ENCODE results near the gene TRAK2.
"Not testable (repeated sequence)": the region's sequence is repeated elsewhere in the genome, so short reads cannot be mapped to it uniquely, and the experiment has no call there.

The TRAK2 gene, protein sequence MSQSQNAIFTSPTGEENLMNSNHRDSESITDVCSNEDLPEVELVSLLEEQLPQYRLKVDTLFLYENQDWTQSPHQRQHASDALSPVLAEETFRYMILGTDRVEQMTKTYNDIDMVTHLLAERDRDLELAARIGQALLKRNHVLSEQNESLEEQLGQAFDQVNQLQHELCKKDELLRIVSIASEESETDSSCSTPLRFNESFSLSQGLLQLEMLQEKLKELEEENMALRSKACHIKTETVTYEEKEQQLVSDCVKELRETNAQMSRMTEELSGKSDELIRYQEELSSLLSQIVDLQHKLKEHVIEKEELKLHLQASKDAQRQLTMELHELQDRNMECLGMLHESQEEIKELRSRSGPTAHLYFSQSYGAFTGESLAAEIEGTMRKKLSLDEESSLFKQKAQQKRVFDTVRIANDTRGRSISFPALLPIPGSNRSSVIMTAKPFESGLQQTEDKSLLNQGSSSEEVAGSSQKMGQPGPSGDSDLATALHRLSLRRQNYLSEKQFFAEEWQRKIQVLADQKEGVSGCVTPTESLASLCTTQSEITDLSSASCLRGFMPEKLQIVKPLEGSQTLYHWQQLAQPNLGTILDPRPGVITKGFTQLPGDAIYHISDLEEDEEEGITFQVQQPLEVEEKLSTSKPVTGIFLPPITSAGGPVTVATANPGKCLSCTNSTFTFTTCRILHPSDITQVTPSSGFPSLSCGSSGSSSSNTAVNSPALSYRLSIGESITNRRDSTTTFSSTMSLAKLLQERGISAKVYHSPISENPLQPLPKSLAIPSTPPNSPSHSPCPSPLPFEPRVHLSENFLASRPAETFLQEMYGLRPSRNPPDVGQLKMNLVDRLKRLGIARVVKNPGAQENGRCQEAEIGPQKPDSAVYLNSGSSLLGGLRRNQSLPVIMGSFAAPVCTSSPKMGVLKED

DNA sequence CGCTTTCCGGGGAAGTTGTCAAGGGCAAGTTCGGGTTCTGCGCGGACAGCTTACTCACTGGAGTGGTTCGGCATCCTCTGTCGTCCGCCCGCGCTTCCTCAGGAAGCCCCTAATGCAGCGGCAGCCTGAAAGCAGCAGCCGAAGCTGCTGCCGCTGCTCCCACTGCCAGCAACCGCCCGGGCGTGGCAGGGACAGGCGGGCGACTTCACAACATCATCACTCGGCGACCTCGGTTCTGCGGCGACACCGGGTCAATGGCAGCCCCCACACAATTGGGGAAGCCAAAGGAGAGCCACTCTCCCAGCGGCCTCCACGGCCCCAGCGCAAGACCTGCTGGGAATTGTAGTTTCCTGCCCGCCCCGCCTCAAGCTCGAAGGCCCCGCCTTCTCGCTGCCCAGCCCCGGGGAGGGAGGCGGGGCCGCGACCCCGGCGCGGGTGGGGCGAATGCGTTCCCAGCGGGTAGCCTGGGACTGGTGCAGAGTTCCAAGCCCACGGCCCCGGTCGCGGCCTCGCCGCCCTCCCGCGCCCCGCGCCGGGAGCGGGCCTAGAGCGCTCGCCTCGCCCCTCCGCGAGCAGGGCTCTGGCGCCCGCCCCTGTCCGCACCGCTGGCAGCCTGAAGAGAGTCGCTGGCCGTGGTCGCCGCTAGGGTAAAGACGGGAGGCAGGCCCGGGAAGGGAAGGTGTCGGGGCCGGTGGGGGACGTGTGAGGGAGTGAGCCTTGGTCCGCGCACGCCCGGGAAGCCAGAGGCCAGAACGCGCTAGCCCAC lies at the start of gene TRAK2, which contains the start of gene STRADB:
Gene TRAK2 (minus strand): TSS at position 167 of the 766 bp plus-strand sequence. CDS start 30,951 bp downstream, outside the sequence.
Gene STRADB (plus strand): TSS at position 449 of the 766 bp plus-strand sequence. CDS start 3,101 bp downstream, outside the sequence.
- peak; percentile 92 for DNase-seq (ENCODE audit: low read depth, low spot score)

DNA sequence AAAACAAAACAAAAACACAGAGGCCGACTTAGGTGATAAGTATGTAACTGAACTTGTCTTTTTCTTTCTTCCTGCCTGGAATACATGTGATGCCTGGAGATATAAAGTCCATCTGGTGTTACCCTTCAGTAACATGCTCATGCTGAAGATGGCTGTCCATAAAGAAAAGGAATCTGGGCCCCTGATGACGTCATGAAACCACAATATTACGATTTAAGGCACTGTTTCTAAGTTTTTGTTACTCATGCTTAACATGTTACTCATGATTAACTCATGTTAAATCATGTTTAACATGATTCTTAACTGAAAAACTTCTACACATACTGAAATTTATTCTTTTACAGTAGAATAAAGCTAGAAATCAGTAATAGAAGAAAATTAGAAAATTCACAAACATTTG lies 49.3 kb upstream of the TRAK2 start:
- no peak for DNase-seq (ENCODE audit: low read depth, low spot score)

DNA sequence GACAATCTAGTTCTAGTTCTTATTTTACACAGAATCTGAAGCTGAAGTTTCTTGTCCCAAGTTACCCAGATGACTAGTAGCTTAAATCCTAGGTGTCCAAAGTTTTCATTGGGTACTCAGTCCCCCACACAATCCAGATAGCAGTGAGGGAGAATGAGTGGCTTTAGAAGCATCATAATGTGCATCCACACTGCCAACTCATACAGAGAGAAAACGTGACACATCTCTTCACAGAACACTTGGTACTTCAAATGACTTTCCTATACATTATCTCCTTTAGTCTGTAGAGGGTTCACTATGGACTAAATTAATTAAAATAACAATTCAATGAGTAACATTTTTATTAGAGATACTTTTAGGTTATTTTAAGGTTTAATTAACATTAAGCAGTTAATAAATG lies 45.5 kb upstream of the TRAK2 start:
- no peak for DNase-seq (ENCODE audit: low read depth, low spot score)

DNA sequence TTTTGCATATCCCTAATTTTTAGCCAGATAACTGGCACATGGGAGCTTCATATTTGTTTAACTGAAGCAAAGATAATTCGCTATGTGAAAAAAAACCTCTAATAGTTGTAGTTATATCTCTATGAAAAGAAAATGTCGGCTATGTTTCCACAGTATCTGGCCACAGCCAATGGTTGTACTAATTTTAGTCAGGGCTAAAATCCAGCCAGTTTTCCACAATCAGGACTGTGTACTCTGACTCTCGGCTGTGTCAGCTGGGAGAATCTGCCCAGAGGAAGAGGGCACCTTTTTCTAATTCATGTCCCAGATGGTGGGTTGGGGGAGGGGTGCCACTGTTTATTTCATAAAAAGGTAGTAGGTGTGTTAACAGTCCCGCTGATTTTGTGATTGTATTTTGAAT lies 39.0 kb upstream of the TRAK2 start:
- no peak for DNase-seq (ENCODE audit: low read depth, low spot score)

DNA sequence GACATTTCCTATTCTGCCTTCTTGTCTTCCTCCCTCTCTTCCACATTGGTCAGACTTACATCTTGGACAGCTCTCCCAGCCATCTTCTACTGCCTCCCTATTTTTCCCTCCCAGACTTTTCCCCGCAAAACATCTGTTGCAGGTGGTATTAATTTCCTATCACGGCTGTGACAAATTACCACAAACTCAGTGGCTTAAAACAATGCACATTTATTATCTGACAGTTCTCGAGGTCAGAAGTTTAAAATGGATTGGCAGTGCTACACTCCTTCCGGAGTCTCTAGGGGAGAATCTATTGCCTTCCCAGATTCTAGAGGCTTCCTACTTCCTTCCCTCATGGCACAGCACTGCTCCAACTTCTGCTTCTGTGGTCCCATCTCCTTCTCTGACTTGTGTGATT lies 33.5 kb upstream of the TRAK2 start:
- no peak for DNase-seq (ENCODE audit: low read depth, low spot score)

DNA sequence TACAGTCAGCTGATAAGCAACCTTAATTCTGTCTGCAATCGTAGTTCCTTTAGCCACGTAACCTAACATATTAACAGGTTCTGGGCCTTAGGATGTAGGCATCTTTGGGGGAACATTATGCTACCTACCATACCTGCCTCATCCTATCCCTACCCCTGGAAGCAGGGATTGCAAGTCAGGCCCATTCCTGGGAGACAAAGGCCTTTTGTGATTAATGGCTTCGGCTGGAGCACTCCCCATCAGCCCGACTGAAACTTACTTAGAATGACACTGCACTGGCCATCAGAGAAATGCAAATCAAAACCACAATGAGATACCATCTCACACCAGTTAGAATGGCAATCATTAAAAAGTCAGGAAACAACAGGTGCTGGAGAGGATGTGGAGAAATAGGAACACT lies 32.5 kb upstream of the TRAK2 start:
- not testable (repeated sequence) for DNase-seq (ENCODE audit: low read depth, low spot score)

DNA sequence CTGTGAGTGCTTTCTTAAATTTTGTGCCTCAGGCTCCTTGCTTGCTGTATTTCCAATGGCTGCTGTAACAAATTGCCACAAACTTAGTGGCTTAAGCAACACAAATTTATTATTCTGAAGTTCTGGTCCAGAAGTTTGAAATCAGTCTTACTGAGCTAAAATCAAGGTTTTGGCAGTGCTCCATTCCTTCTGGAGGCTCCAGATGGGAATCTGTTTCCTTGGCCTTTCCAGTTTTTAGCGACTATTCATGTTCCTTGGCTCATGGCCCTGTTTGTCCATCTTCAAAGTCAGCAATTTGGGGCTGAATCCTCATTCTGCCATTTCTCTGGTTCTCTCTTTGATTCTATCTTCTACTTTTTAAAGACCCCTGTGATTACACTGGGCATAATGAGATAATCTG lies 32.1 kb upstream of the TRAK2 start:
- DNase-seq (ENCODE audit: low read depth, low spot score) = no peak

DNA sequence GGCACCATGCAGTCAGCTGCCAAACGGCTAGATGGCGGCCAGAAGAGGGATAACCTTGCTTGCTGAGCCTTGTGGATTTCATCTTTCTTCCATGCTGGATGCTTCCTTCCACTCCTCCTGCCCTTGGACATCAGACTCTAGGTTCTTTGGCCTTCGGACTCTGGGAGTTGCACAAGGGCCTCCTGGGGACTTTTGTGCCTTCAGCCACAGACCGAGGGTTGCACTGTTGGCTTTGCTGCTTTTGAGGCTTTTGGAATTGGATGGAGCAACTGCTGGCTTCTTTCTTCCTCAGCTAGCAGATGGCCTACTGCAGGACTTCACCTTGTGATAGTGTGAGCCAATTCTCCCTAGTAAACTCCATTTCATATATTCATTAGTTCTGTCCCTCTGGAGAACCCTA lies 31.3 kb upstream of the TRAK2 start:
- no peak for DNase-seq (ENCODE audit: low read depth, low spot score)

DNA sequence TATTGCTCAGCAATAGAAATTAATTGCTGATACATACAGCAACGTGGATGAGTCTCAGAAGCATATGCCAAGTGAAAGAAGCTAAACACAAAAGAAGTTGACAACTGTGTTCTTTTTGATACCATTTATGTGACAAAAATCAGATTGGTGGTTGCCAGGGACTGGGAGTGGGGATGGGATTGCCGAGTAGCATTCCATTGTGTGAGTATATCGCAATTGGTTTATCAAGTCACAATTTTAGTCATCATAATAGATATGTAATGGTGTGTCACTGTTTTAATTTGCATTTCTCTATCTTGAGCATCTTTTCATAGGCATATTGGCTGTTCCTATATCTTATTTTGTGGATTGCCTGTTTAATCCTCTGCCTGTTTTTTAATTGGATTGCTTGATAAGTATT lies 21.2 kb upstream of the TRAK2 start:
- no peak for DNase-seq (ENCODE audit: low read depth, low spot score)

DNA sequence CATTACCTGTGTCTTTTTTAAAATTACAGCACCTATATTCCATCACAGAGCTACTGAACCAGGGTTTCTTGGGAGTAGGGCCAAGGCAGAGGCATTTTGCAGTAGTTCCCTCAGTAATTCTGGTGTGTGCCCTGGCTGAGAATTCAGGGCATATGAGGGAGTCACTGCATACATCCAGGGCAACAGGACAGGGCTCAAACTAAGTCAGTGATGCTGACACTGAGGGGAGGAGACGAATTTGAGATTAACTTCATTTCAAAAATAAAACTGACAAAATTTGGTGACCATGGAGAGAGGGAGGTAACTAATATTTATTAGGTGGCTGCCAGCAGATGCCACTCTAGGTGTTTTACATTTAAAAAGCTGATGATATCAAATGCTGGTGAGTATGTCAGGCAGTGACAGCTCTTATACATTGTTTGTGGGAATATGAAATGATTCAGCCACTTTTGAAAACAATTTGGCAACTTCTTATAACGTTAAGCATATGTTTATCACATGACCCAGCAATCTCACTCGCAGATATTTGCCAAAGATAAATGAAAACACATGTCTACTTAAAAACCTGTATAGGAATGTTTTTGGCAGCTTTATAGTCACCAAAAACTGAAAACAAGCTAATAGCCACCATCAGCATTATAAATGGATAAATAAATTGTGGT lies 20.6 kb upstream of the TRAK2 start:
- no peak for DNase-seq (ENCODE audit: low read depth, low spot score)

DNA sequence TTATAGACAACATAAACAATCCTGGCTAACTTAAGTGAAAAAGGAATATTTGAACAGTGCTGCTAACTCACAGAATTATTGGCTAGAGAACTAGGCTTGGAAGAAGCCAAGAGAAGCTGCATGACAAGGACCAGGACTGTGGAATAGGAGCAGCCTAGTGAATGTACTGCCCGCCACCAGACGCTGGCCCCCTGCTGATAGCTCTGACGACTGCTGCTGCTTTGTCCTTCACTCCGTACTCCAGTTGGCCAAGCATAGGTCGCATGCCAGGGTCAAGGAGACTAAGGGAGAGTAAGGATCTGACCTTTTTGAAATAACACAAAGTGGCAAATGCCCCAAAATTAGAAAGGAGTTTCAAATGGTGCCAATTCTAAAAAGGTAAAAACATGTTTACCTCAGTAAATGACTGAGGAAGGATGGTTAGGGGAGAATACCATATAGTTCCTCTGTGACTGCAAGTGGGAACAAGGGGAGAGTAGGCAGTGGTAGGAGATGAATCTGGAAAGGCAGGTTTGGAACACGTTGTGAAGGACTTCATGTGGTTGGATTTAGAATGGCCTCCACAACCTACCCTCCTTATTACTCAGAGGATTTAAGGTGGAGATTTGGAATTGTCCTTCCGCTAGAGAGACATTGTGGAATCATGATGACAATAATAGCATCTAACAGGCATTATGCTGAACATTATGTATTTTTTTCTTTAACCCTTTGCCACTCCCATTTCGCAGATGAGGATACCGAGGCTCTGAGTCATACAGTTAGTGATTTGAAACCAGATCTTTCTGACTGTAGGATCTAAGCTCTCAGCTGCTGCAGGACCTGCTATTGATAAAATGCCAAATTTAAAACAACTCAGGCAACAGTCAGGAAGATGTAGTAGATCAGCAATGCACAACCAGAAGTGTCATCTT lies 19.8 kb upstream of the TRAK2 start:
- no peak for DNase-seq (ENCODE audit: low read depth, low spot score)

DNA sequence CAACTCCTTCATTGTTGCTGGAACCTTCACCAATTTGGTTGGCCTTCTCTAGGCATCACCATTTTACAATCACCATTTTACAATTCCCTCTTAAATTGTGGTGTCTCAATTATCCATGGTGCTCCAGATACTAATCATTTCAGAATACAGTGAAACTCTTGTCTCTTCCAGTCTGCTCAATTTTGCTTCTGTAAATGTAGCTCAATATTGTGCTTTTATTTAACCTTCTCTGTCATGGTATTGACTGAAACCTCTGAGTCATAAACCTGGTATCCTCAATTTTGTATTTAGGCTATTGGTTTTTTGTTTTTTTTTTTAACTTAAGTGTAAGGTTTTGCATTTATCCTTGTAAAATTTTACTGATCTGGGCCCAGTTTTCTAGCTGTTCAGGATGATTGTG lies 16.4 kb upstream of the TRAK2 start:
- no peak for DNase-seq (ENCODE audit: low read depth, low spot score)

DNA sequence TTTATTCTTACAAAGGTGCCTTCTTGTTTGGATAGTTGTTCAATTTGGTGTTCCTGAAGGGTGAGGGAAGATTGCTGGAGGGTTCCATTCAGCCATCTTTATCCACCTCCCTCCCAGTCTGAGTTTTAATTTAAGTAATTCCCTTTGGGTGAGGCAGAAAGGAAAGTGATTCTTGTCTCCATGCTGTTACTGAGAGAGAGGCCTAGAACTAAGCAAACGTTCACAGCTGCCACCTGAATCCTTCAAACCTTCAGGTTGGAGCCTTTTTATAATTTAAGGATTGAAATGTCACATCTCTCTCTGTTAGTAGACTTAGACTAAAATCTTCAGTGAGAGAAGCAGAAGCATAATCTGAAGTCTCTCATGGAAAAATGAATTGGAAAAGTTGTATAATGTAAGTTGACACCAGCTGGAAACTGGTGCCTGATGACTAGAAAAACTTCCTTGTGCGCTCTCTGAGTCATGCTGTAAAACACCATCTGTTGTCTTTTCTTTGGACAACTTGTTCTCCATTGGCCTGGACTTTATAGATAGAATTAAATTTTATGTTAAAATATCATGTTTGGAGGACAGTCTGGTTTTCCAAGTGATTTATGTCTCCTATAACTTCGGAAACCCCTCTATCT lies 14.9 kb upstream of the TRAK2 start:
- DNase-seq (ENCODE audit: low read depth, low spot score) = no peak

DNA sequence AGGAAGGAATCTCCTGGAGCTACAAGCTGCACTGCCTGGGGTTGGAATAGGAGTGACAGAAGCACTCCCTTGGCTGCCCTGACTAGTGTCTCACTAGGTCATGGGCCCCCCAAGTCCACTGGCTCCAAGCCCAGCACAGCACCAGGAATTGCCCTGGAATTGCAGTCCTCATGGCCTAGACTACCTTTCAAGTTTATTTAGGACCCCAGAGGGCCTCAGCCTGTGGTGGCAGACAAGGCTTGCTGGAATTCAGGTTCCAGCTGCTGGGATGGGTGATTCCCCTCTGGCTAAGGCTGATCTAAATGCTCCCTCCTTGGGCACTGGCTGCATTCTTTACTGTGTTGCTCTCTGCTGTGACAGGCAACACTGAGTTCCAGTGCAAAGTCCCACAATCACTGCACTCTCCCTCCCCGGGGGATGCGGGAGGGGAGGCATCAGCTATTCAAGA lies 14.3 kb upstream of the TRAK2 start:
- no peak for DNase-seq (ENCODE audit: low read depth, low spot score)

DNA sequence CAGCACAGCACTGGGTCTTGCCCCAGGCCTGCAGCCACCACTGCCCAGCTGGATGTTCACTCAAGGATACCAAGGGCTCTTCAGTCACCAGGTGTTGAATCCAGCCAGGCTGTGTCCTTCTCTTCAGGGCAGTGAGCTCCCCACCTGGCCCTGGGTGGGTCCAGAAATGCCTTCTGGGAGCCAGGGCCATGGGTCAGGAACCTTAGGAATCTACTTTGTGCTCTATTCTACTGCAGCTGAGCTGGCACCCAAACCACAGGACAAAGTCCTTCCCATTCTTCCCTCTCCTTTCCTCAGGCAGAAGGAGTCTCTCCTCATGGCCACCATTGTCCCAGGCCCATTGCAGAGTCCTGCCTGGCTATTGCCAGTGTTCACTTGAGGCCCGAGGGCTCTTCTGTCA lies 13.3 kb upstream of the TRAK2 start:
- DNase-seq (ENCODE audit: low read depth, low spot score) = no peak

DNA sequence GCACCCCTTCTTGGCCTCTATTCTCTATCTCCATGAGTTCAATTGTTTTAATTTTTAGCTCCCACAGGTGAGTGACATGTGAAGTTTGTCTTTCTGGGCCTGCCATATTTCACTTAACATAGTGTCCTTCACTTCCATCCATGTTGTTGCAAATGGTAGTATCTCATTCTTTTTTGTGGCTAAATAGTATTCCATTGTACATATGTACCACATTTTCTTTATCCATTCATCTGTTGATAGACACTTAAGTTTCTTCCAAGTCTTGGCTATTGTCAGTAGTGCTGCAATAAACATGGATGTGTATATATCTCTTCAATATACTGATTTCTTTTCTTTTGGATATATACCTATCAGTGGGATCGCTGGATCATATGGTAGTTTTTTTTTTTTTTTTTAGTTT lies 9.3 kb upstream of the TRAK2 start:
- no peak for DNase-seq (ENCODE audit: low read depth, low spot score)

DNA sequence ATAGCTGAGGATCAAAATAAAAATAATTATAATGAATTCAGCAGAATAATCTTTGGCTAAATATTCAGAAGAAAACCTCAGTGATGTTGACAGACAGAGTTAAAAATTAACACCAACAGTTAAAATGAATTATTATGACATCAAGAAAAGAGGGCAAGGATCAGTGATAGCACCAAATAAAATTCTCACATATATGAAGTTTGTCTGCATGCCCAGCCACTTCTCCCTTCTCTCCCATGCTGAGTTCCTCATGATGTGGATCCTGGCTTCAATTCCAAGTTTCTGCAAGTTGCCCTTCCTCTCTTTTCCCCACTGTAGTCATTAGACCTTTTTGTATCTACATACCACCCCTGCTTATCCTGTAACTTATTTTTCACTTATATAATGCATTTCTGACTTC lies 7.1 kb upstream of the TRAK2 start:
- no peak for DNase-seq (ENCODE audit: low read depth, low spot score)

DNA sequence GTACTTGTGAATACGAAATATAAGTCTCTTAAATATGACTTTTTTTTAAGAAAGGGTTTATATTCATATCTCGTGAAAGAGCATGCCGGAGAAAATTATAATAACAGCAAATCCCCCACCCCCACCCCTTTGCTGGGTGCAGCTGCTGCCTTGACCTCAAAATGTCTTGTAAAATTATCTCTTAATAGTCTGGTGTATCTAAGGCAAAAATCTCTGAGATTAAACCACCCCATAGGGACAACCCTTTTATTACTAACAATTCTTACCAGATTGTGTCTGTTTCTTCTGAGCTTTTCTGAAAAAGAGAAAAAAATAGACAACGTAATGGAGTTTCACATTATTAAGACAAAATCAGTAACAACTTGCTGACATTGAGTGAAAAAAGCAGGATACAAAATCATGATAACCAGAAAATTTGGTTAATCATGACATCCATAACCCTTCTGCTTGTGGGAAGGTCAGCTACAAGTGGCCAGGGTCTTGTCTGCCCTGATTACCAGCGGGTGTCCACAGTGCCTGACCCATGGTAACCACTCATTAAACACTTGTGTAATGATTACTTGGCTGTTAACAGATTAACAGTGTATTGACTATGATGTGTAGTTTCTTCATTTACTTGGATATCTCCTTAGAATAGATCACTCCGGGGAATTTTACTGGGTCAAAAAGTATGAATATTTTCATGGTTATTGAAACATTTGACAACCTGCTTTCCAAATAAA lies 1.8 kb upstream of the TRAK2 start:
- no peak for DNase-seq (ENCODE audit: low read depth, low spot score)
